Kasumi-1 (cell line): ENCODE measurements around the gene FBXO39.
"Not testable (repeated sequence)": the region's sequence is repeated elsewhere in the genome, so short reads cannot be mapped to it uniquely, and the experiment has no call there.

Experiments used
- DNase-seq, 2 experiments: peaks; one replicate each; lab custom pipeline; 2025; lab: John Stamatoyannopoulos, UW

FBXO39 gene

DNA sequence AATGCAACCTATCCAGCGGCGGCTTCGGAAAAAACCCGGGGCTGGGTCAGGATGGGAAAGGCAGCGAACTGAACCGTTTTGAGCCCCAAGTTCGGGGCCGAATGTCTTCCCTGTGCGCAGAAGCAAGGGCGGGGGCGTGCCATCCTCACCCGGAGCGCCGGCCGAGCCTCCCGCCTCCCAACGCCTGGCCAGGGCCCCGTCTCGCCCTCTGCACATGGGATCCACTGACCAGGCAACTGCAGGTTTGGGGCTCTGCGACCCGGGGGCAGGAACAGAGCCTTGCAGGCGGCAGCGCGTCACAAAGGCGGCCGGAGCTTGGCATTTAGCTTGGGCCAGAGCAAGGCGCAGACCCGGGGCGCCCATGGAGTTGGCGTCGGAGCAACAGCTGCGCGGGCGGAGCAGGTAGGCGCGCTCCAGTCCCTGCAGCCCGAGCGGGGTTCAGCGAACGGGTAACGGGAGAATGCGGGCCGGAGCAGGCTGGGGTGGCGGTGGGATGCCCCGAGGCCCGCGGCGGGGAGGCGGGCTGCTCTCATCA, at the start of gene FBXO39:
TSS of gene FBXO39 (plus strand) at position 345 of the 535 bp plus-strand sequence. CDS start 3,654 bp downstream, outside the sequence.
- DNase-seq = no peak

GRCh38 chr17:6729531-6729930, 46.5 kb upstream of the FBXO39 start:
- no peak for DNase-seq

GRCh38 chr17:6746665-6747064, 29.4 kb upstream of the FBXO39 start:
- DNase-seq = not testable (repeated sequence)

- no peak for DNase-seq
These were observed 27.4 kb upstream of the FBXO39 start for GRCh38 chr17:6748617-6749016.

DNA sequence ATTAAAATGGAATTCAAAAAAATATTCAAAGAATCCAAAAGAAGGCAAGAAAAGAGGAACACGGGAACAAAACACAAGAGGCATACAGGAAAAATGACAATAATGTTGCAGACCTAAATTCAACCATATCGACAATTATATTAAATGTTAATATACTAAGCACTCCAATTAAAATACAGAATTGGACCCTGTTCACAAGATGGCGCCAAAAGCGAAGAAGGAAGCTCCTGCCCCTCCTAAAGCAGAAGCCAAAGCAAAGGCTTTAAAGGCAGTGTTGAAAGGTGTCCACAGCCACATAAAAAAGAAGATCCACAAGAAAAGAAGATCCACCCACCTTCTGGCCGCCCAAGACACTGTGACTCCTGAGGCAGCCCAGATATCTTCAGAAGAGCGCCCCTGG, 26.5 kb upstream of the FBXO39 start:
- peak in 1 of 2 experiments; percentile 2 for DNase-seq

DNA sequence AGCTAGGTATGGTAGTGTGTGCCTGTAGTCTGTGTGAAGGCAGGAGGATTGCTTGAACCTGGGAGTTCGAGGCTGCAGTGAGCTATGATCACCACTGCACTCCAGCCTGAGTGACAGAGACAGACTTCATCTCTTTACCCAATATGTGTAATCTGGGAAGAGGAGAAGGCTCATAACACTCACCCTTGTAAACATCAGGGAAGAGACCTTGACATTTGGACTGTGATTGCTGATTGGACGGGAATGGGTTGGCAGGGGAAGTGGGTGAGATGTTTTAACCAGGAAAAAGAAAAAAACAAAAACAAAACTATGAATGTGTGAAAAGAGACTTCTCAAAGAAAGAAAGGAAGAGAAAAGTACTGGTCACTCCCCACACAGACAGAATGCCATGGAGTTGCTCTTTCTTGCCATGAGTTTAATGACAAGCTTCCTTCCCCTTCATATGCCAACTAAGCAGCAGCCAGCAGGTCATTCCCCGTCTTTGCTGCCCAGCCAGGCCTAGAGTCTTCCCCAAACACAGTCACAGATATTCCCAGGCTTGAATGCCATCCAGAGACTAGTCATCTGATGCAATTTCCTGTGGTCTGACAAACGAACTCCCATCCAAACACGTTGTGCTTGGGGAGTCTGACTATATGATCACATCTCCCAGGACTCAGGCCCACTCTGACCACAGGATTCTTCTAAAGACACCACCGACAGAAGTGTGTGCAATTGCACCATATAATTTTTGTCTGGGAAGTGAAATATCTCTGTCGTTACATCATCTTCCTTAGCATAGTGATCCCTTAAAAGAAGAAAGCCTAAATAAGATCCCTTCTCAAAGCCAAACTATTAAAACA, 23.7 kb upstream of the FBXO39 start:
- DNase-seq = peak; percentile 59 to 62

- DNase-seq = peak; percentile 62
These were observed 23.0 kb upstream of the FBXO39 start for GRCh38 chr17:6753006-6753445.

DNA sequence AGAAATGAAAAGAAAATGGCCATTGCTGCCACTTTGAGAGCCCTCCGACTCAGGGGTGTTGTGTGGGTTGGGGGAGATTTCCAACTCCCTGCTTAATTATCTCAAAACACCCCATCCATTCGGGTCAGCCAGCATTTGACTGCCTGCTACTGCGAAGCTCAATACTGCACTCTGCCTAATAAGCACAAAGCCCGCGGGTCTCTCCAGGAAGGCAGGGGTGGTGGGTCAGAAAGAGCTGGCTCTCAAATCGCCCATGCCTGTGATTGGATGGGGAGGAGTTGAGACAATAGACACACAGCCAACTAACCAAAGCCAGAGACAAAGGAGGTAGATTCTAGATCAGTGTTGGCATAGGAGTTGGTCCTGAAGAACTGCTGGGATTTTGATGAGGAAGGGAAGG, 22.5 kb upstream of the FBXO39 start:
- DNase-seq = no peak

- DNase-seq = no peak
These were observed 20.7 kb upstream of the FBXO39 start for GRCh38 chr17:6755281-6755680.

DNA sequence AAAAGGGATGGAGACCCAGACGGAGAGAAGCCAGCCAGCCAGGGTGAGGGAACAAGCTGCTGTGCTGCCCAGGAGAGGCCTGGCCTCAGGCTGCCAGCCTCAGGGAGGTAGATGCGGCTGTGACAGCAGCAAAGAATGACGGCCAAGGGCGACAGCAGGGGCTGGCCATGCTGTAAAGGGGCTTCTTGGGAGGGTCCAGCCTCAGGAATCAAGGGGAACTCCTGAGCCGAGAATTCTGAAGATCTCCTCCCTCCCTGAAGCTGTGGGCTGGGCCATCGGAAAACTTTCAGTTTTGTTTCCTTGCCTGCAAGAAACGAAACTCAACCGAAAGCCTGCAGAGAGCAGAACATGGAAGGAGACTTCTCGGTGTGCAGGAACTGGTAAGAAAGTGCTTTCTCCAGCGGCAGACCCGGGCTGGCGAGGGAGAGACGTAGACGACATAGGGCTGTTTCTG, 20.3 kb upstream of the FBXO39 start, which contains the start of gene XAF1:
TSS of gene XAF1 (plus strand) at position 316 of the 454 bp plus-strand sequence. CDS start at position 349, 33 bp downstream.
- DNase-seq = peak; percentile 4 to 7

GRCh38 chr17:6756425-6757031, 19.5 kb upstream of the FBXO39 start:
- no peak for DNase-seq

DNA sequence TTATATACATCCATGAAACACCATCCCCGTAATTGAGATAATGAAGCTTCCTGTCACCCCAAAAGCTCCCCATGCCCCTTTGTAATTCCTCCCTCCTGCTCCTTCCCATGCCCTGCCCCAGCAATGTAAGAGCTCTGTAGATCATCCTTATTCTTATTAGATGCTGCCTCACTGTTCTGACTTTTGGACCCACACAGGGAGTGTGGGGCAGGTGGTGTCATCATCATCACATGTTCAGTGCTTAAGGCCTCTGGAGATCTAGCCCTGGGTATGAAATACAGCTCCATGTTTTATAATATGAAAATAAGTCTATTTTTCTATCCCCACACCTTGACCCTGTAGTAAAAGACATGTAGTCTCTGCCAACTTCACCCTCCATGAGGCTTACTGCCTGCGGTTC, 18.3 kb upstream of the FBXO39 start:
- no peak for DNase-seq

GRCh38 chr17:6761779-6762178, 14.2 kb upstream of the FBXO39 start:
- no peak for DNase-seq

- DNase-seq = no peak
These were observed 7.6 kb upstream of the FBXO39 start for GRCh38 chr17:6768447-6768846.

- no peak for DNase-seq
These were observed 4.0 kb upstream of the FBXO39 start for GRCh38 chr17:6772016-6772415.

DNA sequence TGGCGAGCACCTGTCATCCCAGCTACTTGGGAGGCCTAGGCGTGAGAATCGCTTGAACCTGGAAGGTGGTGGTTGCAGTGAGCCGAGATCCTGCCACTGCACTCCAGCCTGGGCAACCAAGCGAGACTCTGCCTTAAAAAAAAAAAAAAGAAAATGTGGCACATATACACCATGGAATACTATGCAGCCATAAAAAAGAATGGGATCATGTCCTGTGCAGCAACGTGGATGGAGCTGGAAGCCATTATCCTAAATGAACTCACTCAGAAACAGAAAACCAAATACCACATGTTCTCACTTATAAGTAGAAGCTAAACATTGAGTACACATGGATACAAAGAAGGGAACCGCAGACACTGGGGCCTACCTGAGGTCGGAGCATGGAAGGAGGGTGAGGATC, 1.1 kb upstream of the FBXO39 start:
- not testable (repeated sequence) for DNase-seq

DNA sequence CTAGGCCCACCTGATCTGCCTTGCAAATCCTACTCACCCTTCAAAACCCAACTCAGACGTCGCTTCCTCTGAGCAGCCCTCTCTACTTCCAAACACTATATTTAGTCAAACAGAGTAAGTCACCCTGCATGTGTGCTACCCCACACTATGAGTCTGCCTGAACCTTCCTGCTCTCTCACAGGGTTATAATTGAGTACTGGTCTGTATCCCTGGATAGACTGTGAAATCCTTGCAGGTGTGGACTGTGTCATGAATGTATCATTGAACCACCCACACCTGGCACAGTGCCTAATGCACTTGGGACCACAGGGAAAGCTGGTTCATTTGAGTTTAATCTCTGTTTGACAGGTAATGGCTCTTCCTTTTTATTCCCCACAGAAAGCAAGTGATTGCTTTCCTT, 3.4 kb downstream of the FBXO39 start:
- DNase-seq = no peak

- no peak for DNase-seq
These were observed 4.0 kb downstream of the FBXO39 start for GRCh38 chr17:6780001-6780400.

GRCh38 chr17:6780886-6781285, 4.9 kb downstream of the FBXO39 start:
- DNase-seq = no peak

DNA sequence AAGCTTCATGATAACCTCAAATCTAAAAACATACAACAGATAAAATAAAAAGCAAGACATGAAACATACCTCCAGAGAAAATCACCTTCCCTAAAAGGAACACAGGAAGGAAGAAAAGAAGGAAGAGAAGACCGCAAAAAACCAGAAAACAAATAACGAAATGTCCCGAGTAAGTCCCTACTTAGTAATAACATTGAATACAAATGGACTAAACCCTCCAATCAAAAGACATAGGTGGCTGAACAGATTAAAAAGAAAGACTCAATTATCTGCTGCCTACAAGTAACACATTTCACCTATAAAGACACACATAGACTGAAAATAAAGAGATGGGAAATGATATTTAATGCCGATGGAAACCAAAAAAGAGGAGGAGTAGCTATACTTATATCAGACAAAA, 6.2 kb downstream of the FBXO39 start:
- no peak for DNase-seq

GRCh38 chr17:6786618-6787017, 10.6 kb downstream of the FBXO39 start:
- no peak for DNase-seq

GRCh38 chr17:6787081-6787693, 11.2 kb downstream of the FBXO39 start:
- DNase-seq = no peak
